Liver (tissue), 9 donors: Measurements from ENCODE around the gene CD1E. TPM values are rescaled to one million over a fixed set of nuclear protein-coding genes. Genes with fewer than 3 reads are reported as not detected.

Experiments
- DNase-seq: peaks from one replicate; pipeline ENCODE4 v3.0.0-alpha.2; 2017; ENCODE audit warnings: low spot score
- H3K27ac ChIP-seq, 2 donors: one replicate each; pipeline ENCODE4 v1.7.0; 2013; ENCODE audit warnings: inconsistent platforms in 2 of 2, low read length in 2 of 2, control low read depth in 1 of 2, low read depth in 1 of 2, mild to moderate bottlenecking in 1 of 2
- H3K27me3 ChIP-seq, 4 donors: one replicate each; pipeline versions ENCODE4 v1.6.1 to v1.7.0; 2013; ENCODE audit warnings: low read length in 3 of 4, inconsistent platforms in 1 of 4, mild to moderate bottlenecking in 1 of 4, moderate library complexity in 1 of 4; ENCODE audit not compliant: control insufficient read depth in 4 of 4, insufficient read depth in 4 of 4
- H3K36me3 ChIP-seq, 4 donors: one replicate each; pipeline versions ENCODE4 v1.6.1 to v1.7.0; 2013; ENCODE audit warnings: low read length in 3 of 4, mild to moderate bottlenecking in 3 of 4, low read depth in 1 of 4, moderate library complexity in 1 of 4; ENCODE audit not compliant: control insufficient read depth in 4 of 4, insufficient read depth in 3 of 4
- H3K4me1 ChIP-seq, 4 donors: one replicate each; pipeline versions ENCODE4 v1.6.1 to v1.7.0; 2013; ENCODE audit warnings: low read length in 3 of 4, mild to moderate bottlenecking in 3 of 4, moderate library complexity in 1 of 4; ENCODE audit not compliant: control insufficient read depth in 4 of 4, insufficient read depth in 4 of 4
- H3K4me3 ChIP-seq, 3 donors: one replicate each; pipeline versions ENCODE4 v1.6.1 to v1.7.0; 2013; ENCODE audit warnings: low read length in 3 of 3, control low read depth in 1 of 3, low read depth in 1 of 3, mild to moderate bottlenecking in 1 of 3
- H3K9ac ChIP-seq, 2 donors: one replicate each; pipeline ENCODE4 v1.7.0; 2013; ENCODE audit warnings: low read length in 2 of 2, mild to moderate bottlenecking in 2 of 2, moderate library complexity in 2 of 2, control low read depth in 1 of 2, low read depth in 1 of 2
- H3K9me3 ChIP-seq, 4 donors: one replicate each; pipeline versions ENCODE4 v1.6.1 to v1.7.0; 2013; ENCODE audit warnings: low read length in 3 of 4; ENCODE audit not compliant: control insufficient read depth in 4 of 4
- EGR1 ChIP-seq, 2 donors: IDR thresholded peaks; 2 replicates each; pipeline ENCODE4 v1.6.1; 2016 to 2018; ENCODE audit warnings: antibody characterized with exemption in 2 of 2, low read depth in 2 of 2
- FOXA1 ChIP-seq: IDR thresholded peaks from 2 replicates; pipeline ENCODE4 v1.6.1; 2016; ENCODE audit warnings: antibody characterized with exemption
- FOXA2 ChIP-seq: IDR thresholded peaks from 2 replicates; pipeline ENCODE4 v1.6.1; 2016; ENCODE audit warnings: antibody characterized with exemption
- GABPA ChIP-seq, 2 donors: IDR thresholded peaks in 1 of 2; conservative IDR thresholded peaks in 1 of 2; 2 replicates each; pipeline ENCODE4 v1.6.1; 2016; ENCODE audit warnings: antibody characterized with exemption in 2 of 2, mild to moderate bottlenecking in 1 of 2, moderate library complexity in 1 of 2
- HNF4A ChIP-seq, 2 donors: conservative IDR thresholded peaks; 2 replicates each; pipeline ENCODE4 v1.6.1; 2016; ENCODE audit warnings: antibody characterized with exemption in 2 of 2, mild to moderate bottlenecking in 2 of 2
- HNF4G ChIP-seq: IDR thresholded peaks from 2 replicates; pipeline ENCODE4 v1.6.1; 2016; ENCODE audit warnings: antibody characterized with exemption
- JUND ChIP-seq, 2 donors: IDR thresholded peaks; 2 replicates each; pipeline ENCODE4 v1.6.1; 2016; ENCODE audit warnings: antibody characterized with exemption in 2 of 2
- NR2F2 ChIP-seq: IDR thresholded peaks from 2 replicates; pipeline ENCODE4 v1.6.1; 2016; ENCODE audit warnings: antibody characterized with exemption
- RXRA ChIP-seq, 2 donors: IDR thresholded peaks; 2 replicates each; pipeline ENCODE4 v1.6.1; 2017 to 2018; ENCODE audit warnings: antibody characterized with exemption in 2 of 2, mild to moderate bottlenecking in 1 of 2
- SP1 ChIP-seq: IDR thresholded peaks from 2 replicates; pipeline ENCODE4 v1.6.1; 2018; ENCODE audit warnings: antibody characterized with exemption, mild to moderate bottlenecking
- TAF1 ChIP-seq: conservative IDR thresholded peaks from 2 replicates; pipeline ENCODE4 v1.6.1; 2016; ENCODE audit warnings: antibody characterized with exemption, mild to moderate bottlenecking
- YY1 ChIP-seq: IDR thresholded peaks from 2 replicates; pipeline ENCODE4 v1.6.1; 2016; ENCODE audit warnings: antibody characterized with exemption, mild to moderate bottlenecking
- WGBS: extraction: QIAGEN DNeasy Blood & Tissue Kit; methylation state at CpG from one replicate; pipeline ENCODE4 v1.1.7; 2013; 5-methylcytosine and 5-hydroxymethylcytosine counted together
- polyA plus RNA-seq, 2 donors: library from polyadenylated mRNA; stranded (reverse) in 1 of 2; unstranded in 1 of 2; fragments of 200-250 nt in 1 of 2; fragments of >200 nt in 1 of 2; fragmentation: Nextera tagmentation in 1 of 2; extraction: Ambion mirVana in 1 of 2; gene quantifications; one replicate each; pipeline versions ENCODE4 v1.2.1 to v1.2.3, GENCODE V29; 2013 to 2015
- total RNA-seq, 2 donors: library from RNA; depleted of rRNA; stranded (reverse); fragments of >200 nt; gene quantifications; one replicate each; pipeline ENCODE4 v1.2.3, GENCODE V29; 2014
- TF ChIP-seq, protein P1 (sequence below): IDR thresholded peaks from 2 replicates; pipeline ENCODE4 v1.6.1; 2016; ENCODE audit warnings: antibody characterized with exemption, mild to moderate bottlenecking
- TF ChIP-seq, protein P2 (sequence below): fragments of 150-350 bp; IDR thresholded peaks from 2 replicates; pipeline ENCODE4 v1.5.1; 2017; ENCODE audit warnings: improper control_type of control experiment, low read depth, low read length; ENCODE audit not compliant: missing input control
- TF ChIP-seq, protein P3 (sequence below): IDR thresholded peaks from 2 replicates; pipeline ENCODE4 v1.6.1; 2016; ENCODE audit warnings: antibody characterized with exemption
- TF ChIP-seq, protein P4 (sequence below): IDR thresholded peaks from 2 replicates; pipeline ENCODE4 v1.6.1; 2016; ENCODE audit warnings: antibody characterized with exemption
- TF ChIP-seq, protein P5 (sequence below): IDR thresholded peaks from 2 replicates; pipeline ENCODE4 v1.6.1; 2016; ENCODE audit warnings: antibody characterized with exemption
- donor health status: healthy.
- donor health status: healthy.
- donor health status: healthy.
- donor health status: healthy.
- donor health status: healthy.

The CD1E gene
- total and polyA plus RNA-seq, 4 donors: 0.09 to 0.56 (median 0.25) TPM; not detected in 1

DNA sequence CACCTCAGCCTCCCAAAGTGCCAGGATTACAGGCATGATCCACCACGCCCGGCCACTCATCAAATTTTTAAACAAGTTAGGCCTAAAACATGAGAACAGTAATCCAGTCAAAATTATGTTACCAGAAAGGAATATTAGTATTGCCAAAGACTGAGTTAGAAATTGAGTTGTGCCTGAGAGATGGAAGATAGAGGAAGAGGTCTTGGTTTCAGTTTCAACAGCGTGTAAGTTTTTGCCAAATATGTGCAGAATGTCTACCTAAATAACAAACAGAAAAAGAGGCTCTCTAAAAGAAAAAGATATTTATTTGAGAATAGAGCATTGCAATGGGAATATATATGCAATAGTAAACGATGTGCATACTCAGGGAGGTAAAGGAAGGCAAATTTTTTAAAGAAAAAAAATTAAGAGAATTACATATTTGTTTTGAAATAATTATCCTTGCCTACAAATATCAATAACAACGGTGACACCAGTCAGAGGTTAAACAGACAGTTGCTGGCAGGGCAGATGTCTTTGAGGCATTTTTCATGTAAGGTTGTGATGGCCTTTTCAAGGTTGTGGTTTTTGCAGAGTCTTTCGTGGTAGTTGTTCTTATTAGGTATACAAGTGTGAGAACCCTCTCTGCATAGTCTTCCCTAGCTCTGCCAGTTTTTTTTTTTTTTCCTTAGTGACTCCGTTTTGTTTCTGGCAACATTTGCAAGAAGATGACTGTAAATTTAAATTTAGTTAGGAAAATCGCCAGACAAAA is 20.1 kb upstream of the CD1E start:
- no peaks in the 10 kb centered on the region for H3K9me3 ChIP-seq
- H3K4me1 ChIP-seq: no peaks in the 10 kb centered on the region
- no peak overlapping the region for H3K9ac ChIP-seq
- H3K27me3 ChIP-seq: no peaks in the 10 kb centered on the region
- H3K4me3 ChIP-seq: no peak overlapping the region
- 55% methylated on average over 8 of the region's 8 CpGs for WGBS
- no peak for TF ChIP-seq SP1
- no peak for TF ChIP-seq RXRA (IDR thresholded peaks at IDR 0.05)
- no peak for TF ChIP-seq NR2F2
- TF ChIP-seq, protein P1, sequence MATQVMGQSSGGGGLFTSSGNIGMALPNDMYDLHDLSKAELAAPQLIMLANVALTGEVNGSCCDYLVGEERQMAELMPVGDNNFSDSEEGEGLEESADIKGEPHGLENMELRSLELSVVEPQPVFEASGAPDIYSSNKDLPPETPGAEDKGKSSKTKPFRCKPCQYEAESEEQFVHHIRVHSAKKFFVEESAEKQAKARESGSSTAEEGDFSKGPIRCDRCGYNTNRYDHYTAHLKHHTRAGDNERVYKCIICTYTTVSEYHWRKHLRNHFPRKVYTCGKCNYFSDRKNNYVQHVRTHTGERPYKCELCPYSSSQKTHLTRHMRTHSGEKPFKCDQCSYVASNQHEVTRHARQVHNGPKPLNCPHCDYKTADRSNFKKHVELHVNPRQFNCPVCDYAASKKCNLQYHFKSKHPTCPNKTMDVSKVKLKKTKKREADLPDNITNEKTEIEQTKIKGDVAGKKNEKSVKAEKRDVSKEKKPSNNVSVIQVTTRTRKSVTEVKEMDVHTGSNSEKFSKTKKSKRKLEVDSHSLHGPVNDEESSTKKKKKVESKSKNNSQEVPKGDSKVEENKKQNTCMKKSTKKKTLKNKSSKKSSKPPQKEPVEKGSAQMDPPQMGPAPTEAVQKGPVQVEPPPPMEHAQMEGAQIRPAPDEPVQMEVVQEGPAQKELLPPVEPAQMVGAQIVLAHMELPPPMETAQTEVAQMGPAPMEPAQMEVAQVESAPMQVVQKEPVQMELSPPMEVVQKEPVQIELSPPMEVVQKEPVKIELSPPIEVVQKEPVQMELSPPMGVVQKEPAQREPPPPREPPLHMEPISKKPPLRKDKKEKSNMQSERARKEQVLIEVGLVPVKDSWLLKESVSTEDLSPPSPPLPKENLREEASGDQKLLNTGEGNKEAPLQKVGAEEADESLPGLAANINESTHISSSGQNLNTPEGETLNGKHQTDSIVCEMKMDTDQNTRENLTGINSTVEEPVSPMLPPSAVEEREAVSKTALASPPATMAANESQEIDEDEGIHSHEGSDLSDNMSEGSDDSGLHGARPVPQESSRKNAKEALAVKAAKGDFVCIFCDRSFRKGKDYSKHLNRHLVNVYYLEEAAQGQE: no peak
- no peak for TF ChIP-seq FOXA1
- no peak for TF ChIP-seq TAF1
- TF ChIP-seq, protein P2, sequence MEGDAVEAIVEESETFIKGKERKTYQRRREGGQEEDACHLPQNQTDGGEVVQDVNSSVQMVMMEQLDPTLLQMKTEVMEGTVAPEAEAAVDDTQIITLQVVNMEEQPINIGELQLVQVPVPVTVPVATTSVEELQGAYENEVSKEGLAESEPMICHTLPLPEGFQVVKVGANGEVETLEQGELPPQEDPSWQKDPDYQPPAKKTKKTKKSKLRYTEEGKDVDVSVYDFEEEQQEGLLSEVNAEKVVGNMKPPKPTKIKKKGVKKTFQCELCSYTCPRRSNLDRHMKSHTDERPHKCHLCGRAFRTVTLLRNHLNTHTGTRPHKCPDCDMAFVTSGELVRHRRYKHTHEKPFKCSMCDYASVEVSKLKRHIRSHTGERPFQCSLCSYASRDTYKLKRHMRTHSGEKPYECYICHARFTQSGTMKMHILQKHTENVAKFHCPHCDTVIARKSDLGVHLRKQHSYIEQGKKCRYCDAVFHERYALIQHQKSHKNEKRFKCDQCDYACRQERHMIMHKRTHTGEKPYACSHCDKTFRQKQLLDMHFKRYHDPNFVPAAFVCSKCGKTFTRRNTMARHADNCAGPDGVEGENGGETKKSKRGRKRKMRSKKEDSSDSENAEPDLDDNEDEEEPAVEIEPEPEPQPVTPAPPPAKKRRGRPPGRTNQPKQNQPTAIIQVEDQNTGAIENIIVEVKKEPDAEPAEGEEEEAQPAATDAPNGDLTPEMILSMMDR: no peak
- H3K36me3 ChIP-seq: no peaks in the 10 kb centered on the region
- no peak overlapping the region for H3K27ac ChIP-seq
- DNase-seq: no peak

DNA sequence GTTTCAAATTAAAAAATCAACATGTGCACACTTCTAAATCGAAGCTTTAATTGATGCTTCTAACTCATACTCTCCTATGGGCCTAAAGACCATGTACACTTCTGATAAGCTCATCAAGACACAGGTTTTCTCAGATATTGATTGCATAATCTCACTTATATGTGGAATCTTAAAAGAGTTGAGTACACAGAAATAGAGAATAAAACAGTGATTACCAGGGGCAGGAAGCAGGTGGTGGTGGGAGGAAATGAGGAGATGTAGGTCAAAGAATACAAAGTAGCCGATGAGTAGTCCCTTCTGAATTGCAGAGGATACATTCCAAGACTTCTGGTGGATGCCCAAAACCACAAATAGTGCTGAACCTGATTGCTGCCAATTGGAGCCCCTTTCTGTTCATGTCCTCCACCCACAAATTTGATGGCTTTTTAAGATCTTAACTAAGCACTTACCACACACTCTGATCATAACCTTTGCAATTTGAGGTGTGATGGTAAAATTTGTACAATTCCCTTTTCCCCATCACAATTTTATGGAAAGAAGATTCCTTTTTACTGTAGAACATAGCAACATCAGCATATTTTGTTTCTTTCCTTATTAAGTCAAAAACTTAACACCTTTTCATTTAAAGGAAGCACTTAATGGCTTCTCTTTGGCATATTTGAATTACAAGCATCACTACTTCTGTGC is 19.0 kb upstream of the CD1E start:
- TF ChIP-seq, protein P3, sequence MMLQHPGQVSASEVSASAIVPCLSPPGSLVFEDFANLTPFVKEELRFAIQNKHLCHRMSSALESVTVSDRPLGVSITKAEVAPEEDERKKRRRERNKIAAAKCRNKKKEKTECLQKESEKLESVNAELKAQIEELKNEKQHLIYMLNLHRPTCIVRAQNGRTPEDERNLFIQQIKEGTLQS: no peak
- TF ChIP-seq EGR1 (IDR thresholded peaks at IDR 0.05; ENCODE audit: low read depth in 2 of 2) (no peak), GABPA (IDR thresholded peaks at IDR 0.05 in 1 of 2, conservative IDR thresholded peaks at IDR 0.05 in 1 of 2) (no peak), FOXA2 (no peak), HNF4A (conservative IDR thresholded peaks at IDR 0.05) (no peak), FOXA1 (no peak), HNF4G (no peak), YY1 (no peak), JUND (IDR thresholded peaks at IDR 0.05) (no peak)
- TF ChIP-seq, protein P4, sequence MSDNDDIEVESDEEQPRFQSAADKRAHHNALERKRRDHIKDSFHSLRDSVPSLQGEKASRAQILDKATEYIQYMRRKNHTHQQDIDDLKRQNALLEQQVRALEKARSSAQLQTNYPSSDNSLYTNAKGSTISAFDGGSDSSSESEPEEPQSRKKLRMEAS: no peak
- TF ChIP-seq, protein P5, sequence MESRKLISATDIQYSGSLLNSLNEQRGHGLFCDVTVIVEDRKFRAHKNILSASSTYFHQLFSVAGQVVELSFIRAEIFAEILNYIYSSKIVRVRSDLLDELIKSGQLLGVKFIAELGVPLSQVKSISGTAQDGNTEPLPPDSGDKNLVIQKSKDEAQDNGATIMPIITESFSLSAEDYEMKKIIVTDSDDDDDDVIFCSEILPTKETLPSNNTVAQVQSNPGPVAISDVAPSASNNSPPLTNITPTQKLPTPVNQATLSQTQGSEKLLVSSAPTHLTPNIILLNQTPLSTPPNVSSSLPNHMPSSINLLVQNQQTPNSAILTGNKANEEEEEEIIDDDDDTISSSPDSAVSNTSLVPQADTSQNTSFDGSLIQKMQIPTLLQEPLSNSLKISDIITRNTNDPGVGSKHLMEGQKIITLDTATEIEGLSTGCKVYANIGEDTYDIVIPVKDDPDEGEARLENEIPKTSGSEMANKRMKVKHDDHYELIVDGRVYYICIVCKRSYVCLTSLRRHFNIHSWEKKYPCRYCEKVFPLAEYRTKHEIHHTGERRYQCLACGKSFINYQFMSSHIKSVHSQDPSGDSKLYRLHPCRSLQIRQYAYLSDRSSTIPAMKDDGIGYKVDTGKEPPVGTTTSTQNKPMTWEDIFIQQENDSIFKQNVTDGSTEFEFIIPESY: no peak
- Histone ChIP-seq H3K4me3 (no peak overlapping the region), H3K36me3 (no peaks in the 10 kb centered on the region), H3K27ac (no peak overlapping the region), H3K9me3 (no peaks in the 10 kb centered on the region), H3K9ac (no peak overlapping the region), H3K27me3 (no peaks in the 10 kb centered on the region), H3K4me1 (no peaks in the 10 kb centered on the region)
- WGBS: 44% methylated on average over 2 of the region's 2 CpGs
- DNase-seq: no peak
